Activated B cell treated with CpG ODN at 0.5 μM for 24 hours (primary cell): ENCODE data around the gene DCAF4. TPM values are rescaled to one million over a fixed set of nuclear protein-coding genes. Genes with fewer than 3 reads are reported as not detected.

Source experiments
- ATAC-seq: fragments of 200-7000 bp; cut with Tn5 transposase; one replicate; pipeline ENCODE4 v1.10.0; 2021; ENCODE audit warnings: low read depth, mild to moderate bottlenecking, moderate library complexity
- CTCF ChIA-PET: fragments of 350-600 bp; sonication (Branson Sonifier 250); formaldehyde crosslinking; loops from one replicate; lab custom pipeline; 2021; ENCODE audit warnings: antibody characterized with exemption; lab: Charles Lee
- POLR2A ChIA-PET: fragments of 350-600 bp; sonication (Branson Sonifier 250); formaldehyde crosslinking; loops from one replicate; lab custom pipeline; 2021; ENCODE audit warnings: antibody characterized with exemption; lab: Charles Lee
- DNase-seq: peaks from one replicate; pipeline ENCODE4 v3.0.0; 2022
- H3K27ac Mint-ChIP-seq: one replicate; pipeline ENCODE4 v1.8.0; 2020; ENCODE audit warnings: mixed read lengths
- H3K27me3 Mint-ChIP-seq: one replicate; pipeline ENCODE4 v1.8.0; 2021; ENCODE audit warnings: mixed read lengths
- H3K36me3 Mint-ChIP-seq: one replicate; pipeline ENCODE4 v1.8.0; 2021; ENCODE audit warnings: low read depth, mixed read lengths
- H3K4me1 Mint-ChIP-seq: one replicate; pipeline ENCODE4 v1.8.0; 2021; ENCODE audit warnings: mixed read lengths
- H3K4me3 Mint-ChIP-seq: one replicate; pipeline ENCODE4 v1.8.0; 2020; ENCODE audit warnings: mild to moderate bottlenecking, mixed read lengths
- H3K9me3 Mint-ChIP-seq: one replicate; pipeline ENCODE4 v1.8.0; 2020; ENCODE audit warnings: mixed read lengths
- intact Hi-C: fragments of 100-400 bp; cut with micrococcal nuclease; formaldehyde crosslinking; loops from one replicate; pipeline ENCODE4 v1.15.1; 2024
- total RNA-seq: library from RNA; stranded (reverse); gene quantifications from 2 replicates; pipeline ENCODE4 v1.2.3, GENCODE V29; 2022
- TF ChIP-seq, protein P1 (sequence below): fragments of 200-600 bp; IDR thresholded peaks from one replicate; pipeline ENCODE4 v1.8.0; 2022; ENCODE audit warnings: antibody characterized with exemption, mild to moderate bottlenecking

The DCAF4 gene
- total RNA-seq, 1 donor from 2014 or later = 38.7 TPM

DNA sequence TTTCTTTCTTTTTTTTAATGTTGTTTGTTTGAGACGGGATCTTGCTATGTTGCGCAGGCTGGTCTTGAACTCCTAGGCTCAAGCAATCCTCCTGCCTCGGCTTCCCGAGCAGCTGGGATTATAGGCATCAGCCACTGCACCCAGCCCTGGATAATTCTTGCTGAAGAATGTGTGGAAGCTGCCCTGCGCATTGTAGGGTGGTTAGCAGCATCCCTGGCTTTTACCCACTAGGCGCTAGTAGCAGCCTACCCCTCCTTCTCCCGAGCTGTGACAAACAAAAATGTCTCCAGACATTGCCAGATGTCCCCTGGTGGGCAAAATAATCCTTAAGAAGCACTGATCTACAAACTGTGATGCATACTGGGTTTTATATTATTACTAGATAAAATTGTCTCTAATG, 6.6 kb downstream of the DCAF4 start:
- DNase-seq = no peak
- H3K36me3 Mint-ChIP-seq = peaks cover 17% of the 10 kb centered on the region

DNA sequence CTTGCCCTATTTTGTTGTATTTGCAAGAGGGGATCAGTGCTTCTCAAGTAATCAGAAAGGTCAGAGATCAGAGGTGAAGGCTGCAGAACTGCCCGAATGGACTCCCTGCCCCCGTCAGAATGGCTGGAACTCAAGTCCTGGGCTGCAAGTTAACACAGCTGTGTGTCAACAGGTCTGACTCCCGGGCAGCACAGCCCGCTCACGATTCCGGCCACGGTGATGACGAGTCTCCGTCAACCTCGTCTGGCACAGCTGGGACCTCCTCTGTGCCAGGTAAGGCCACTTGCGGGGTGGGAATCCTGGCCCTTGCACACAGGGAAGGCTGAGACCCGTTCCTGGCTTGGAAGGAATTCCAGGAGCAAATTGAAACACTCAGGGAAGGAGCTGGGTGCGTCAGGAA, 13.4 kb downstream of the DCAF4 start:
- Mint-ChIP-seq H3K36me3 (peaks cover 71% of the 10 kb centered on the region), H3K9me3 (no peaks in the 10 kb centered on the region), H3K27ac (no peak overlapping the region), H3K4me3 (no peak overlapping the region), H3K27me3 (no peaks in the 10 kb centered on the region), H3K4me1 (peaks cover 12% of the 10 kb centered on the region)
- ChIA-PET POLR2A (no interaction called here), CTCF (interaction anchor here (4.2 kb wide), 1 partner anchor 9 kb away, joined by 14 read pairs; no protein-coding TSS in a partner anchor)
- intact Hi-C loops = no loop called here
- ATAC-seq (no peak), DNase-seq (no peak)
- TF ChIP-seq, protein P1, sequence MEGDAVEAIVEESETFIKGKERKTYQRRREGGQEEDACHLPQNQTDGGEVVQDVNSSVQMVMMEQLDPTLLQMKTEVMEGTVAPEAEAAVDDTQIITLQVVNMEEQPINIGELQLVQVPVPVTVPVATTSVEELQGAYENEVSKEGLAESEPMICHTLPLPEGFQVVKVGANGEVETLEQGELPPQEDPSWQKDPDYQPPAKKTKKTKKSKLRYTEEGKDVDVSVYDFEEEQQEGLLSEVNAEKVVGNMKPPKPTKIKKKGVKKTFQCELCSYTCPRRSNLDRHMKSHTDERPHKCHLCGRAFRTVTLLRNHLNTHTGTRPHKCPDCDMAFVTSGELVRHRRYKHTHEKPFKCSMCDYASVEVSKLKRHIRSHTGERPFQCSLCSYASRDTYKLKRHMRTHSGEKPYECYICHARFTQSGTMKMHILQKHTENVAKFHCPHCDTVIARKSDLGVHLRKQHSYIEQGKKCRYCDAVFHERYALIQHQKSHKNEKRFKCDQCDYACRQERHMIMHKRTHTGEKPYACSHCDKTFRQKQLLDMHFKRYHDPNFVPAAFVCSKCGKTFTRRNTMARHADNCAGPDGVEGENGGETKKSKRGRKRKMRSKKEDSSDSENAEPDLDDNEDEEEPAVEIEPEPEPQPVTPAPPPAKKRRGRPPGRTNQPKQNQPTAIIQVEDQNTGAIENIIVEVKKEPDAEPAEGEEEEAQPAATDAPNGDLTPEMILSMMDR = no peak

More for the DNA sequence above, 6.6 kb downstream of the DCAF4 start:
- Mint-ChIP-seq H3K4me1 (peaks cover 24% of the 10 kb centered on the region), H3K27me3 (no peaks in the 10 kb centered on the region), H3K9me3 (no peaks in the 10 kb centered on the region), H3K27ac (no peak overlapping the region), H3K4me3 (no peak overlapping the region)
- intact Hi-C loops = no loop called here
- POLR2A ChIA-PET = no interaction called here
- no peak for ATAC-seq
- TF ChIP-seq, protein P1 = no peak
- CTCF ChIA-PET = no interaction called here

DNA sequence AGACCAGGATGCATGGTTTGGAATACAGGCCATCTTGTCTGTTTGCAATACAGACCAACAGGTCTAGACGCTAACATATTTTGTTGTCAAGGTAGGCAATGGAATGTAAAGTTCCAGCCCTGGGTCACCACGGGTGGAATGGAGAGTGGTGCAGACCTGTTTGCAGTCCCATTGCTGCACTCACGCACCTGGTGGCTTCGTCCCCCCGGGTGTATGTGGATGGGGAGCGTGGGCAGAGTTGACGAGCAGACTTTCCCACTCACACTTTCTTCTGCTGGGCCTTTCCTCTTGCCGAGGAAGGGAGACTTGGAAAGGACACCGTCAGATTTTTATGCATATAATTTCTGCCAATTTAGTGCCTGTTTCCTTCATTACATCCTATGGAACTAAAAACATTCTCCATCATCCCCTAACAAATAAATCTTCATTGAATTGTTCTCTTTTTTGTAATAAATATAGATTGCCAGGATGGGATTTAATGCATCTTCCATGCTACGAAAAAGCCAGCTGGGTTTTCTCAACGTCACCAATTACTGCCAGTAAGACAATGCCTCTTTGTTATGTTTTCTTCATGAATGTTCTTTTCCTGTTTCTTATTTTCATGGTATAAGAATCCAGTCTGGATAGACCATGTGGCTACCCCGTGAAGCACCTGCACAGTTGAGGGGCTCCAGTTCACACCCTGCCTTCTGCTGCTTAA, 15.2 kb downstream of the DCAF4 start:
- no peak for DNase-seq
- ChIA-PET CTCF (no interaction called here), POLR2A (no interaction called here)
- Mint-ChIP-seq H3K27me3 (no peaks in the 10 kb centered on the region), H3K4me1 (peaks cover 11% of the 10 kb centered on the region), H3K27ac (no peak overlapping the region), H3K4me3 (no peak overlapping the region), H3K9me3 (no peaks in the 10 kb centered on the region), H3K36me3 (peaks cover 84% of the 10 kb centered on the region)
- intact Hi-C loops = no loop called here
- ATAC-seq = no peak
- TF ChIP-seq, protein P1 = no peak

DNA sequence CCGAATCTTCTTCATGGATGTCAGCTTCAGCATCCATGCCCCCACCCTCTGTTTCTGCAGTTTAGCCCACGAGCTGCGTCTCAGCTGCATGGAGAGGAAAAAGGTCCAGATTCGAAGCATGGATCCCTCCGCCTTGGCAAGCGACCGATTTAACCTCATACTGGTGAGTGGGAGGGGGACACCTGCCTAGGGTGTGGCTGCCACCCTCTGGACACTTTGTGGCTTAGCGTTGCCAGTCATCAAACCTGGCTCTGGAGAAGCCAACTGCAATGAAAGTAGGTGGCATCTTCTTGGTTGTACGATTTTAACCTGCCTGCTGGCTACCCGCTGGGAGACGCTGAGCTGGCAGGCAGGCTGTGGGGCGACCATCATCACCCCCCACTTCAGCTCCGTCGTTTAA, 16.7 kb downstream of the DCAF4 start:
- Mint-ChIP-seq H3K27ac (no peak overlapping the region), H3K27me3 (no peaks in the 10 kb centered on the region), H3K4me3 (no peak overlapping the region), H3K36me3 (peaks cover 86% of the 10 kb centered on the region), H3K4me1 (no peaks in the 10 kb centered on the region), H3K9me3 (no peaks in the 10 kb centered on the region)
- ChIA-PET POLR2A (no interaction called here), CTCF (no interaction called here)
- TF ChIP-seq, protein P1 = no peak
- ATAC-seq = no peak
- intact Hi-C loops = no loop called here
- DNase-seq = no peak

DNA sequence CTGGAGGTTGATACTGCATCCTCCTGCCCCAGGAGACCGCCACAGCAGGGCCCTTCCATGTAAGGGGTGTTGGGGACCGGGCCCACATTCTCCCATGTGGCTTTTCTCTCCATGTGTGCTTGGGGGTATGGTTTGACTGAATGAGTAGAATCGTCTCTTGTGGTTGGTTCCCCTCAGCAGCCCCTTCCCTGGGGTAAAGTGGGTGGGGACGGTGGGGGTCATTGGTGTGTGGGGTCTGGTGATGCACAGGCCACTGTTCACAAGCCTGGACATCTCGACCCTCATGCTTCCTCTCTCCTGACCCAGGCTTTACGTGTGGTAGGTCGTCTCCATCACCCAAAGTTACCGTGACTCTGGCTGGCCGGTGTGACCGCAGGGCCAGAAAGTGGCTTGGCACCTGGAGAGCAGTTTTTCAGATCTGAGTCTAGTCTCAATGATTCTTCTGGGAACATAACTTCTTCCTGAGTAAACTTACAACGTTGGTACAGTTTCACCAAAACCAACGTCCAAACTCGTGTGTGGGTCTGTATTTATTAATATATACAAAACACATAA, 17.7 kb downstream of the DCAF4 start:
- intact Hi-C loops = no loop called here
- ChIA-PET POLR2A (no interaction called here), CTCF (interaction anchor here (1.0 kb wide), 1 partner anchor 398 kb away, joined by 3 read pairs; no protein-coding TSS in a partner anchor)
- no peak overlapping the region for H3K27ac Mint-ChIP-seq
- H3K4me3 Mint-ChIP-seq = no peak overlapping the region
- H3K27me3 Mint-ChIP-seq = no peaks in the 10 kb centered on the region
- TF ChIP-seq, protein P1 = no peak
- H3K9me3 Mint-ChIP-seq = no peaks in the 10 kb centered on the region
- peaks cover 86% of the 10 kb centered on the region for H3K36me3 Mint-ChIP-seq
- no peaks in the 10 kb centered on the region for H3K4me1 Mint-ChIP-seq
- ATAC-seq = no peak
- no peak for DNase-seq
